GM18508 (cell line): Measurements from ENCODE around the gene CAT.
"Not testable (repeated sequence)": the region's sequence is repeated elsewhere in the genome, so short reads cannot be mapped to it uniquely, and the experiment has no call there.

Experiments
- ATAC-seq: cut with Tn5 transposase; IDR thresholded peaks from one replicate; pipeline ENCODE4 v1.9.1; 2021; ENCODE audit warnings: moderate number of reproducible peaks; ENCODE audit not compliant: insufficient read depth, unreplicated experiment

CAT gene

DNA sequence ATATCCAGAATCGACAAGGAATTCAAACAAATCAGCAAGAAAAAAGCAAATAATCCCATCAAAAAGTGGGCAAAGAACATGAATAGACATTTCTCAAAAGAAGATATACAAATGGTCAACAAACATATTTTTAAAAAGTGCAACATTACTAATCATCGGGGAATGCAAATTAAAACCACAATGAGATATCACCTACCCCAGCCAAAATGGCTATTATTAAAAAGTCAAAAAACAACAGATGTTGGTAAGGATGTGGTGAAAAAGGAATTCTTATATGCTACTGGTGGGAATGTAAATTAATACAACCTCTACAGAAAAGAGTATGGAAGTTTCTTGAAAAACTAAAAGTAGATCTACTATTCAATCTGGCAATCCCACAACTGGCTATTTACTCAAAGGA, 13.9 kb upstream of the CAT start:
- ATAC-seq = not testable (repeated sequence)

DNA sequence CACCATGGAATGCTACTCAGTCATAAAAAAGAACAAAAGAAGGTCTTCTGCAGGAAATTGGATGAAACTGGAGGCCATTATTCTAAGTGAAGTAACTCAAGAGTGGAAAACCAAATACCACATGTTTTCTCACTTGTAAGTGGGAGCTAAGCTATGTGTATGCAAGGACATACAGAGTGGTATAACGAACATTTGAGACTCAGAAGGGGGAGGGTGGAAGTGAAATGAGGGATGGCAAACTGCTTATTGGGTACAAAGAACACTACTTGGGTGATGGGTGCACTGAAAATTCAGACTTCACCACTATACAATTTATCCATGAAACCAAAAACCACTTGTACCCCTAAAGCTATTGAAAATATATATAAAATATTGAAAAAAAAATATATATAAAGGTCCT, 13.4 kb upstream of the CAT start:
- no peak for ATAC-seq

DNA sequence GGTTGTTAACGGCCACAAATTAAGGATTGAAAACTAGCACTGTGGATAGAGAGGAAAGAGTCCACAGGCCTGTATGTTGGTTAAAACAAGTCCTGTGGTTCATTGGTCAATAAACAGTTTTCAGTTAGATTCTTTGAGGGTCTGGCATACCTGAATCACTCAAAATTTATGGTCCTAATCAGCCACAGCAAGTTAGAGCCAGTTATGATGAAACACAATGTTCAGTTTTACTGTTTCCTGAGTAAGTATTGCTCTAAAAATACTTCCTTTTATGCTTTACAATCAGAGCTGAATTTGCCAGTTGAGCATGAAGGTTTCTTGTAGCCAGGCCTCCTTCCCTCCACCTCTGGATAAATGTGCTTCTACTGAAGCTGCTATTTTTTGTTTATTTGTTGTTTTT, 12.9 kb upstream of the CAT start:
- no peak for ATAC-seq

DNA sequence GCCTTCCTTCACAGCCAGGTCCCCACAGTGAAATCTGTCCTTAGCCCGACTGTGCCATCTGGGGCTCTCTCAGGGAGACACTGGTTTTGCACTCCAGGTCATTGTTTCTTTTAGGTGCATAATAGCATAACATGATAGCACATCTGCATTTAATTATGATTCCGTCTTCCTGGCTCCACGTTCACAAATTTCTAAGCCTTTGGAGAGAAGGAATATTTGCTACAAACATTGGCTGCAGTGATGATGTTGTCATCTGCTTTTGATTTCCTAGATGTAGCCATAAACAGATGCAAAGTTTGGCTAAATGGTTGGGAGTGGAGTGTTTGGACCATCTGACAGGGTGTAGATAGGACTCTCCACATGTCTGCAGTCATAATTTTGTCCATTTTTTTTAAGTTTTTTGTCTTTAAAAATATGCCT, 12.0 kb upstream of the CAT start:
- no peak for ATAC-seq

DNA sequence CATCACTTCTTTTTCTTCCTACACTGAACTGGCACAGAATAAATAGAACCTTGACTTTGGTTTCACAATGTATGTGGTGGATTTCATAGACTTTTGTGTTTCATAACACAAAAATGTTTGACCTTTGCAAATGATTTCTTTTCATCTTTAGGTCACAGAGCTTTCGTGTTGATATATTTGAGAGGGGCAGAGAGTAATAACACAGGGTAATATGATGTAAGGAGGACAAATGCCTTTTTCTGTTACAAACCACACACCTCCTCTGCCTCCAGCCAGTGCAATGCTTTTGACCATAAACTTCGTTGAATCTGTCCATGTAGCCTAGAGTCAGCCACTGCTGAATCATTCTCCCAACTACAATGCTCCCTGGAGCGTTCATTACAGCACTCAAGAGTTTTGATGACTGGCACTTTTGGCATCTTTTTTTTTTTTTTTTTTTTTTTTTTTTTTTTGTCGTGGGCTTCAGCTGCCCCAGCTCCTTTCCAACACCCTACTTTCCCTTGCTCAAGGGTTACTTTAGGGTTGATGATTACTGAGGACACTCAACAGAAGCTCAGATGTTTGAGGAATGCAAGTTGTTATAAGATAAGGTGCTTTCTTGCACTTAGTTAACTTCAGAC, 11.4 kb upstream of the CAT start:
- ATAC-seq = no peak

DNA sequence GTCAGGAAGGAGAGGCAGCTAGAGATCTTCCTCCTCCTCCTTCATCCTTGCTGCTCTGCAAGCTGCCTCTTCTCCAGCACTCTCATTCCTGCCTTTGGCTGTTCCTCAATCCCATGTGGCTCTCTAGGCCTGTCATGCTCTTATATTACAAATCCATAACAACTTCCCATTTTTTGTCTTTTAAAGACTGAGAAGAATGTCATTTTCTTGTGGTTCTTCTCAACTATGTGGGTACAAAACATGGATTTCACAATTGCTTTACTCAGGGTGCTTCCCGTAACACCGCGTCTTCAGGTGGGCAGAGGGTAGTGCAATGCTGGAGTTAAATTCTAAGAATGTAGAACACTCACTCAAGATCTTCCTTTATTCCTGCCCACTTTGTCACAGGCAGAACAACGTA, 6.8 kb upstream of the CAT start:
- ATAC-seq = no peak

DNA sequence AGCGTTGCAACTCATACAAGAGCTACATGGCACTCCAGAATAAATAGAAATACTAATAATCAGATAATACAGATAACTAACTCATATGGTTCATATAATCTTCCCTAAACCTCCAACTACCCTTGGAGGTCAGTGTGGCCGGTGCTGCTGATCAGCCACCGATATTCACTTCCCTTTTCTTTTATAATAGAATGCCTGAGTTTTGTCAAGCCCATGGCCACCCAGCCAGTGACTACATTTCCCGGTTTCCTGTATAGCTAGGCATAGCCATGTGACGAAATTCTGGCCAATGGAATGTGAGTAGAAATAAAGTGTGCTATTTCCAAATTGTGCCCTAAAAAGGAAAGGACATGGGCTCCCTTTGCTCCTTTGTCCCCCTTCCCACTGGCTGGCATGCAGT, 5.9 kb upstream of the CAT start:
- no peak for ATAC-seq

DNA sequence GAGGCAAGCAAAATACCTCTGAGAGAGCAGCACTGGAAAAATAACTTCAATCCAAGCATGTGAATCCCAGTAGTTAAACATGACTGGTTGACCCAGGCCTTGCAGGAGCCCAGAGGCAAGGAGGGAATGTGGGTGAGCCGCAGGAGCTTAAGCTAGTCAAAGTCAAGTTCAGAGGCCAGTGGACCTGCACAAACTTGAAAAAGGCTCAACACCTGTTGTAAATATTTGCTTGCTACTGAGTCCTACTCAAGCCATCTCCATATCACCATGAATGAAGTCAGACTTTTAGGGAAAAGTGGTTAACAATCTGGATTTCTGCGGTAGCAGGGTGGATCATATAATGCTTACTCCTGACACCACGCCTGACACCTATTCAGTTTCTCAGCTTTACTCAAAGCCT, 4.8 kb upstream of the CAT start:
- no peak for ATAC-seq

DNA sequence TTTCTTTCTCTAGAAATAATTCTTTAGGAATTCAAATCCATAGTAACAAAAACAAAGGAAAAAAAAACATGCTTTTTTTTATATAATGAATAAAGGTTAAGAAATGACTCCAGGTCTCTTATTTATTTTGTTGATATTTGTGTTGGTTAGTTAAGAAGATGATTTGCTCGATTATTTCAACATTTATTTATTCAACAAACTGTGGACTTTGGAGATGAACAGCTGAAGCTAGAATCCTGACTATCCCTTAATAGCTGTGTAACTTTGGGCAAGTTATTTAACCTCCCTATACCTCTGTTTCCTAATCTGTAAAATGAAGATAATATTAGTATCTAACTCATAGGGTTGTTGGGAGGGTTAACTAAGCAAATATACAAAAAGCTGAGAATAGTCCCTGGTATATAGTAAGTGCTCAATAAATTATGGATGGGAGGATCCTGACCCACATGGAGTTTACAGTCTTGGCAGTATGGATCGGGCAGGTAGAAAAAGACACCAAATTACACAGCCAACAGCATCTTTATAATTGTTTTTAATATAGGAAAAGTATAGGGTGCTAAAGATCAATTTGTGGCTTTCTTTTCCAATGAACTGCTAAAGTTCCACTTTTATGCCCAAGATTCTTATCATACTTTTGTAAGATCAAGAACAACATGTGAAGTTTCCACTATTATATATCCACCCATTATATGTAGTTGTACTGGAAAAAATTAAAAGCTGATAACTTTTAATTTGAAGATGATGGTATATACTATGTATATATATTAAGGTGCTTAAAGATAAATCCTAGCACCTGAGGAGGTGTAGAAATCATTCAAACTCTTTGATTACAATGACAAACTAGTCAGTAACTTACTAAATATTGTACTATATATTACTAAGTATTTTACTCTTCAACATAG, 1.3 kb upstream of the CAT start:
- no peak for ATAC-seq

DNA sequence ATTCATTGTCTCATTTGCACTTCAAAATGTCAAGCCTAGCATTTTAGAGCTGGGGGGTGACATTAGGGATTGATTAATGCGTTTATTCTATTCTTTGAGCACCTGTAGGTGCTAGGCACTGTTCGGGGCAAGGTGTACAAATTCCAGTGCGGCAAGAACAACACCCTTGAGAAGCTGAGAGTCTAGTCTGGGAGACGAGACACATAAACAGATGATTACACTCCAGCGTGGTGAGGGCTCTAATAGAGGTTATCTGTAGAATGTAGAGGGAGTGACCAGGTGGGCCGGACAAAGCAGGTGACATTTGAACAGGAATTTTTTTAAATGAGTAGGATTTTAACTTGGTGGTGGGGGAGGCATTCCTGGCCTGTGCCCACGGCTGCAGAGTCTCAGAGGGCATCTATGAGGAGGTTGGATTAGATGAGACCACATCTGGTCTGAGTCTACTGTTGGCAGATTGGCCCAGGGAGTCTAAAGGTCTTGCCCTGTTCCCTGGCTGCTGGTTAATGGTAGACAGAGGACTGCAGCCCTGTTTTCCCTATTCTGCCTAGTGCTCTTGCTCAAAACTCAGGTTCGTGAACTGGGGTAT, 970 bp downstream of the CAT start:
- ATAC-seq = no peak

DNA sequence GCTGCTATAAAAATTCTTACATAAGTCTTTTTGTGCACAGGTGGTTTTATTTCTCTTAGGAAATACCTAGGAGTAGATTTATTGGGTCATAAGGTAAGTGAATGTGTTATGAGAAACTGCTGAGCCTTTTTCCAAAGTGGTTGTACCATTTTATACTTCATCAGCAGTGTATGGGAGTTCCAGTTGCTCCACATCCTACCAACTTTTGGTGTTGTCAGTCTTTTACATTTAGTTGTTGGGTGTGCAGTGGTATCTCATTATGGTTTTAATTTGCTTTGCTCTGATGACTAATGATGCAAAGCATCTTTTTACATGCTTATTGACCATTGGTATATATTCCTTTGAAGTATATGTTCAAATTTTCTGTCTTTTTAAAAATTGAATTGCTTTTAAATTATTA, 3.1 kb downstream of the CAT start:
- ATAC-seq = no peak

DNA sequence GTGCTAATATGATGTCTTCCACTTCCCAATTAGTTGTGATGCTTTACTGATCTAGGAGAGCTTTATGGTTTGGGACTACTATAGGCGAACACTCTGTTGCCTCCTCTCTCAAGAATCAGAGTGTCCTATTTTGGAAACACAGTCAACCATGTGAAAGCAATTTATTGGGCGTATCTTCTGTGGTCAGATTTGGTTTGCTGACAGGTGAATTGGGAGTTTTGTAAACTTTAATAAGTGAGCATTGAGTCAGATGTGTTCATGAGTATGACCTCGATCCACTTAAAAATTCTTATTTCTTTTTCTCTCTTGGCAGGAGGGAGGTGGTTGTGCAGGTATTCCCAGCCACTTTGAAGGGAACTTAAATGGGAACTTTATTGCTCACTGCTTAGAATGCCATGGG, 4.4 kb downstream of the CAT start:
- ATAC-seq = no peak

DNA sequence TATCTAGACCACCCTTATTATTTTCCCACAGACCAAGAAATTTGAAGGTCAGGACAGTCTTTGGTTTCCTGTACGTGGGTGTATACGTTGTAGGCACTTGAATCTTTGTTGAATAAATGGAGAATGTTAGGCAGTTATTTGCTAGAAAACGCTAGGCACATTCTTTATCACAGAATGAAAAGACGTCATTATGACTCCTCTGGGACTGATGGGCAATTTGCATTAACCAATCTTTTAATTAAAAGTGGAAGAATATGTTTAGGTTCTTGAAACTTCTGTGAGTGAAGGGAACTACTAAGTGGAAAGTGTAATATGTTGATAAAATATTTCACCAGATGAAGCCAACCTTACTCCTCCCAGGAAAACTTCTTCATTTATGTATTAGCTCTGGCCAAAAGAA, 5.7 kb downstream of the CAT start:
- ATAC-seq = no peak

DNA sequence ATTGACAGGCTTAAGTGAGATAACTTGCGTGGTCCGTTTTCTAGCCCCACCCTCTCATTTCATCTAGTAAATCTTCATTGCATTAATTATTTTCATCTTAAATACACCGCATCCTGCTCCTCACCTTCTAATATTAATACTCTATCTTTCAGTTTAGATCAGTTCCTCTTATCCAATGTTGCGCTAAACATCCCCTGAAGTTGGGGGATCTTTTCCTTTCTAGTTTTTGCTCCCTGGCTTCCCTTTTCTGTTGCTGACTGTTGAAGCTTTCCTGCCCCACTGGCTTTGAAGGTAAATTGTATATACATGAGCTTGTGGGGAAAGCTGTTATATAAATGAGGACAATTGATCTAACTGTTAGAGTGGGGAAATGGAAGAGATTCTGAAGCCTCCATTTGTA, 7.2 kb downstream of the CAT start:
- no peak for ATAC-seq

DNA sequence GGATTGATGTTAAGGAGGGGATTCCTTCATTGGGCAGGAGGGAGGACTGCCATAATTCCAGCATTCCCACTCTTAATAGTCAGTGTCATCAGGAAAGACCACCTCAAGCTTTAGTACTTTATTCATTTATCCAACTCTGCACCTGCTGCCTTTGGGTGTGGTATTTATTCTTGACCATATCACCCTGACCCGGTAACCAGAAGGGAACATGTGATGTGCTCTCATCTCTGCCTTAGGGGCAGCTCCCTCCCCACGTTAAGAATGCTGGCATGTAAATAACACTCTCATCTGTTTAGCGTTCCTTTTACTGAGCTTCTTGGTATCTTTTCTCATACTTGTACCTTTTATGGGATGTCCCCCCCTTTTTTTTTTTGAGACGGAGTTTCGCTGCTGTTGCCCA, 7.7 kb downstream of the CAT start:
- no peak for ATAC-seq

DNA sequence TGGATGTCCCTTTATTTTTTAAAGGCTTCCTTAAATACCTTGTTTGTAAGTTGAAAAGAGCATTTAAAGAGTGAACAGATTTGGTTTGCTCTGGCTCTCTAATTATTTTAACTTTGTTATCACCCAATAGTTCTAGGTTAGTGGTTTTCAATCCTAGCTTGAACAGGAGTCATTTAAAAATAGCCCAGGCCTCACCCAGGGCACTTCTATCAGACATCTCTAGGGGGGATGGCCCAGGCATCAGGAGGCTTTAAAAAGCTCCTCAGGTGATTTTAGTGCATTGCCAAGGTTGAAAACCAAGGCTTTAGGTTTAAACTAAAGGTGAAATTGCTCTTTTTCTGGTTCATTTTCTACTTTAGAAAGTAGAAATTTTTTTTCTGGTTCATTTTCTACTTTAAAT, 8.3 kb downstream of the CAT start:
- ATAC-seq = no peak

DNA sequence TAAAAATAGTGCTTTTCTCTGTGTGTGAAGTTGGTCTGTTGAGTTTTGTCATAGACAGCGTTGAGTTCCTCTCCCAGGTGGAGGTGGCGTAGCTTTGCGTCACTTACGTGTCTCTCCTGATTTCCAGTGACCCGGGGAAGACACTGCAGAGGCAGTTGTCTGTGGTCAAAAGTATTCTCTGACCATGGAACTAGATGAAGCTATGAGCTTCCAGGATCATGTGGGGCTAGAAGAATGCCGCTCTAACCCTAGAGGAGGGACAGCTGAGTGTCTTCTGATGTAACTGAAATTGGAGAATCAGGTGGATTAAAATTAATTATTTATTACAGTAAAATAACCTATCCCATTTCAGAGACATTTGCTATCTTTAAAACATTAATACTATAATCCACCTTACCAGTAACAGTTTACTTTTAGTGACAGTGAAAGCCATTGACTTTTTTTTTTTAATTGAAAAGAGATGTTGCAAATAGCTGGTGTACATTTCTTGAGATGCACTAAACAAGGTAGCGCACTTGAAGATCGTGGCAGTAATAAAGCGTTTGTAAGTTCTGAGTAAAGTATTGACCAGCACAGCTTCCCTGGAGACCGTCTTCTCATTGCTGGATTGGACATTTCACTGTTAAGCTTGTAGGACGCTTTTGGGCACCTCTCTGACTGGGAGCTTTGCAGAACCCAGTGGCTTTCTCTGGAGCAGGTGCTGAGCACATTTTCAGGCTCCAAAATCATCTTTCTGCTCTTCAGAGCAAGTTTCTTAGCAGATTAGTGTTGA, 9.7 kb downstream of the CAT start:
- ATAC-seq = no peak

DNA sequence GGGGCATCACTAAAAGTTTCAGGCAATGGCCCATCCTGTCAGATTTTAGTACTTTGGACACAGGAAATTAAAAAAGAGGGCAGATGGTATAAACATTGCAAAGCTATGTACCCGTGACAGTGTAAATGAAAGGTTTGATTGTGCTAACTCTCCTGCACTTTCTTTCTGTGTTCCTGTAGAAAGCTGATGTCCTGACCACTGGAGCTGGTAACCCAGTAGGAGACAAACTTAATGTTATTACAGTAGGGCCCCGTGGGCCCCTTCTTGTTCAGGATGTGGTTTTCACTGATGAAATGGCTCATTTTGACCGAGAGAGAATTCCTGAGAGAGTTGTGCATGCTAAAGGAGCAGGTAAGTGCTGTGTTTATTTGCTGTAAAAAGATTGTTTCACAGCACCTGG, 10.3 kb downstream of the CAT start:
- ATAC-seq = no peak

DNA sequence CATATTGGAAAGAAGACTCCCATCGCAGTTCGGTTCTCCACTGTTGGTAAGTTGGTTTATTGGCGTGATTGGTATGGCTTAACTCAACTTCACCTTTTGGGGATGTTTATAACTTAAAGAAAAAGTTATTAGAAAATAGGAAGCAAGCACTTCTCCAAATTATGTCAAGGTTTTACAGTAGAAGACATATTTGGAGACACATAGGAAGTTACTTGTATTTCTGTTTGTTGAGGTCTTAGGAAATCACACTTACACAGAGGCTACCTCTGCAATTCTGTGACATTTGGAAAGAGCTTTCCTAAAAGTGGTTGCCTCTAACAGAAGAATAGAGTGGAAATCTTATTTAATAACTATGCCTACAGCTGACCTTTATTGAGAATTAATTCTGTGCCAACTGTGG, 12.3 kb downstream of the CAT start:
- ATAC-seq = no peak

DNA sequence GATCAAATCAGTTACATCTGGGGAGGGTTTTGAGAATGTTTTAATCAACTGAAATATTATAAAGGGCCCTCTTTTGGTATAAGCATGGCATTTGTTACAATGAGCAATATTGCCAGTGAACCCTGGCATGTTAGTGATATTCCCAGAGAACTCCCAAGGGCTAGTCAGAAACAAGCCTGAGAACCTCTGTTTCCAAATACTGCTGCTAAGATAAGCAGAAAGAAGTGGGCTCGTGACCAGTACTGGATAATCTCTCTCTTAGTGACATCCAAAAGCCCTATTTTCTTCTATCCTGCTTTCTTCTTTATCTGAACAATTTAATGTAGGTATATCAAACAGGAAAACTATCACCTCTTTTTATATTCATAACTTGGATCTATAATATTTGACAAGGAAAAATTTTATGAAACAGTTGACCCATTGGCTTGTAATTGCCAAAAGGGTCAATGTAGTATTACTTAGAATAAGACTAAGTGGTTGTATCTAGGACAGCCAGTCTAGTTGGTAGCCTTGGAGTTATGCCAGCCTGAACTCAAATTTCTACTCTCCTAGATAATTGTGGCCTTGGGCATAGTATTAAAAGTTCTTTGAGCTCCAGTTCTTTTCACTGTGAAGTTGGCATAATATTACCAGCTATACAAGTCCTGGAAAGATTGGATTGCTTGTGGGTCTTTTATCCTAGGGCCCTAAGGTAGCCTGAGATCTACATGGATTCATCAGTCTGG, 15.7 kb downstream of the CAT start:
- ATAC-seq = no peak
